T47D (cell line): Measurements from ENCODE around the gene SELENOO.

ENCODE experiments used
- DNase-seq, 2 experiments: peaks; one replicate each; pipeline versions ENCODE4 v3.0.0 to v3.0.0-alpha.2; 2011 to 2012; ENCODE audit warnings: low read depth in 1 of 2, low spot score in 1 of 2
- JUND ChIP-seq: IDR thresholded peaks from 2 replicates; pipeline ENCODE4 v1.6.1; 2012; ENCODE audit warnings: low read depth
- in situ Hi-C: cut with HindIII; loops from 2 replicates; pipeline ENCODE4 v1.10.0; 2016; ENCODE audit warnings: low sequenced_read_pairs, low pct_unique_long_range_greater_than_20kb

The SELENOO gene

DNA sequence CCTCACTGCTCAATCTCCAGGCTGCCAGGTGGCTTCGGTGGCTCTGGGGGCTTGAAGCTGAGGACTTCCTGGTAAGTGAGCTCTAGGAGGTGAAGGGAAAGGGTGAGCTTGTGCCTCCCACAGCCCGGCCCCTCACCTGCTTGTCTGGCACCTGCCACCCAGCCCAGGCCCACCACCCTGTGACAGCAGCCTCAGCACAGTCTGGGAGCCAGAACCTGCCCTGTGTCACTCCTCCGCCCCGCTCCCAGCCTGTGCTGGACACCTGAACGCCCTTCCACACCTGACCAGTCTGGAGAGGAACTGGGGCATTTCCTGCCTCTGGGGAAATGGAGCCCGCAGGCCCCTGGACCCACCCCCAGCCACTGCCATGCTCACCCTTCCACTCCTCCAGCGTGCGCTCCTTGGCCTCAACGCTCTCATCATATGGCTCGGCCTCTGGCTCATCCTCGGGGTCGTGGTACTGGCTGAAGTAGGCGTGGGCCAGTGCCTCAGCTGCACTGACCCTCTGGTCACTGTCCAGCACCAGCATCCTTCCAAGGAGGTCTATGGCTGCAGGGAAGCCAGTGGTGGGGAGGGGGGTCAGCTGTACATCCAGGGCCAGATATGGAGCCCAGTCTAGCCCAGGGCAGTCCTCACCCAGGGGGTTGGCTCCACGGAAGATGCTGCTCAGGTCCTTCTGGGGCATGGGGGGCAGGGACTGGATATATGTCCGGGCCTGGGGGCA, 64.3 kb downstream of the SELENOO start:
- in situ Hi-C loops = no loop called here

DNA sequence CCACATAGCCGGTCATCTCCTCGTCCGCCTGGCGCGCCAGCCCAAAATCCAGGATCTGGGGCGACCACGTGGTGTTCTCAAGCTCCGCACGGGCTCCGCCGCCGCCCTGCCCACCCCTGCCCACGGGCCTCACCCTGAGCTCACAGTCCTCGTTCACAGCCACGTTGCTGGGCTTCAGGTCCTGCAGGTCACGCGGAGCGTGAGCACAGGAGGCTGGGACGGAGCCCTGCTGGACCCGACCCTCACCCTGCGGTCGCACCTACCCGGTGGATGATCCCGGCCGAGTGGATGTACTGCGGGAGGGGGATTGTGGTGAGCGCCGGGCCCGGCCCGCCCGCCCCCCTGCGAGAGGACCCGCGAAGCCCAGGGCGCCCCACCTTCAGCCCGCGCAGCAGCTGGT, 66.2 kb downstream of the SELENOO start:
- DNase-seq = no peak
- no peak for TF ChIP-seq JUND
- in situ Hi-C loops = no loop called here

More for the DNA sequence above, 64.3 kb downstream of the SELENOO start:
- no peak for TF ChIP-seq JUND
- no peak for DNase-seq
